Testis (tissue), 2 donors: ENCODE data around the gene EPS8L3.

Source experiments
- POLR2A ChIP-seq: fragments of 450-650 bp; IDR thresholded peaks from one replicate; pipeline ENCODE4 v1.6.1; 2017; ENCODE audit warnings: antibody characterized with exemption, mild to moderate bottlenecking, moderate library complexity
- TF ChIP-seq, protein P1 (sequence below), 3 experiments: fragments of 450-650 bp in 2 of 3; fragments of 200-600 bp in 1 of 3; sonication (generic) in 1 of 3; IDR thresholded peaks; one replicate each; pipeline ENCODE4 v1.5.1; 2016 to 2019; ENCODE audit warnings: antibody characterized with exemption in 3 of 3, mild to moderate bottlenecking in 2 of 3, moderate library complexity in 1 of 3

DNA sequence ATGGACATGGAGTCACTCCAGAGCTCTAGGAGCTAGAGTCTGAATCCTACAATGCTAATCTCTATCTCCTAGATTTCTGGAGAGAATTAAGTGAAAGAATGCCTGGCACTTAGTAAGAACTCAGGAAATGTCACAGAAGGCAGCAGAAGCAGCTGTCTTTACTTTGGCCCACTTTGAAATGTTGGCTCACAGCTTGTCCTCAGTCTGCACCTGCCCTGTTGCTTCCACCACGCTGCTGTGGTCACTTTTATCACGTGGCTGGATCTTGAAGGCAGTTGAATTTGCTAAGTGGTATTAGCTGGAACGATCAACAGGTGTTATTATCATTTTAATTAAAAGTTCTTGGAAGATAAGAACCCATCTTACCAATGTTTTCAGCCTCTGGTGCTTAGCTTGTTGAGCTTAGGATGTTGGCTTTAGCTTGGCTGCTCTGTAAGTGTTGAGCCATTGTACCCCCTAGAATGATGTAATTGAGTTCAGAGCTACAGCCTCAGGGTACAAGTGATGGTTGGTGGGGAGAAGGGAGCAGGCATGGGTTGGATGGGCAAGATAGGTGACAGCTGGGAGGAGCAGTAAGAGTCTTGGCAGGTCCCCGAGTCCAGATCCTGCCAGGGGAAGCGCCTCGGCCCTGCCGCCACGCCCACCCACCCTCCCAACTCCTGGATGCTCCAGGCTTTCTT is 41.9 kb upstream of the EPS8L3 start:
- TF ChIP-seq, protein P1, sequence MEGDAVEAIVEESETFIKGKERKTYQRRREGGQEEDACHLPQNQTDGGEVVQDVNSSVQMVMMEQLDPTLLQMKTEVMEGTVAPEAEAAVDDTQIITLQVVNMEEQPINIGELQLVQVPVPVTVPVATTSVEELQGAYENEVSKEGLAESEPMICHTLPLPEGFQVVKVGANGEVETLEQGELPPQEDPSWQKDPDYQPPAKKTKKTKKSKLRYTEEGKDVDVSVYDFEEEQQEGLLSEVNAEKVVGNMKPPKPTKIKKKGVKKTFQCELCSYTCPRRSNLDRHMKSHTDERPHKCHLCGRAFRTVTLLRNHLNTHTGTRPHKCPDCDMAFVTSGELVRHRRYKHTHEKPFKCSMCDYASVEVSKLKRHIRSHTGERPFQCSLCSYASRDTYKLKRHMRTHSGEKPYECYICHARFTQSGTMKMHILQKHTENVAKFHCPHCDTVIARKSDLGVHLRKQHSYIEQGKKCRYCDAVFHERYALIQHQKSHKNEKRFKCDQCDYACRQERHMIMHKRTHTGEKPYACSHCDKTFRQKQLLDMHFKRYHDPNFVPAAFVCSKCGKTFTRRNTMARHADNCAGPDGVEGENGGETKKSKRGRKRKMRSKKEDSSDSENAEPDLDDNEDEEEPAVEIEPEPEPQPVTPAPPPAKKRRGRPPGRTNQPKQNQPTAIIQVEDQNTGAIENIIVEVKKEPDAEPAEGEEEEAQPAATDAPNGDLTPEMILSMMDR (IDR thresholded peaks at IDR 0.05), result no peak
- TF ChIP-seq POLR2A, result no peak
